WI38 (cell line): ENCODE measurements around the gene CCDC63.
"Not testable (repeated sequence)": the region's sequence is repeated elsewhere in the genome, so short reads cannot be mapped to it uniquely, and the experiment has no call there.

Experiments used
- H3K4me3 ChIP-seq: 2 replicates; pipeline ENCODE4 v1.5.1; 2011; ENCODE audit warnings: low read depth, mild to moderate bottlenecking, control low read depth, low read length
- CTCF ChIP-seq: IDR thresholded peaks from 2 replicates; pipeline ENCODE4 v1.5.1; 2012; ENCODE audit warnings: low read depth, mild to moderate bottlenecking, control low read depth, low read length

Gene CCDC63

GRCh38 chr12:110850762-110851161 lies 4.0 kb downstream of the CCDC63 start:
- H3K4me3 ChIP-seq: no peak overlapping the region
- no peak for TF ChIP-seq CTCF

DNA sequence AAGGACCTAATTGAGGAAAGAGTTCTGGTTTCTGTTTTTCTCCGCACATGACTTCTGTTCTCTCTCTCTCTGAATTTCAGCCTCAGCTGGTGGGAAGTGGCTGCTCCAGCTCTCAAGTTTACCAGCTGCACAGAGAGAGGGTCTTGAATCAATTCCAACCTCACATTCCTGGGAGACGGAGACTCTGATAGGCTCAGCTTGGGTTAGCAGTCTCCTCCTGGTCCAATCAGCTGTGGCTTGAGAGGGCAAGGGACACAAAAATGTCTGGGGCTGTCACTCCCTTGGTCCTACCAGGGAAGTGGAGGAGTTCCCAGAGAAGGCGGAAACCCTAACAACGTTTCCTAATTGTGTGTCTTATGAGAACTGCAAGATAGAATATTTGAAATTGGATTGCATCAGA lies 7.0 kb downstream of the CCDC63 start:
- H3K4me3 ChIP-seq: no peak overlapping the region
- TF ChIP-seq CTCF: no peak

DNA sequence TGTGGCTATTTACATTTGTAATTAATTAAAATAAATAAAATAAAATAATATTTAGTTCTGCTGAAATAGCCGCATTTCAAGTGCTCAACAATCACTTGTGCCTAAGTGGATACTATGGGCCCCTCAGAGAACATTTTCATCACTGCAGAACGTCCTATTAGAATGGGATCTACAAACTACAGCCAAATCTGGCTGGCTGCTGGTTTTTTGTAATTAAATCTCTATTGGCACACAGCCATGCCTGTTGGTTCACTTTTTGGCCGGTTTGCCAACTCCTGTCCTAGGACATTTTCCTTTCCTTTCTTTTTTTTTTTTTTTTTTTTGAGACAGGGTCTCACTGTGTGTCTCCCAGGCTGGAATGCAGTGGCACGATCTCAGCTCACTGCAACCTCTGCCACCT lies 9.8 kb downstream of the CCDC63 start:
- no peak overlapping the region for H3K4me3 ChIP-seq
- no peak for TF ChIP-seq CTCF

DNA sequence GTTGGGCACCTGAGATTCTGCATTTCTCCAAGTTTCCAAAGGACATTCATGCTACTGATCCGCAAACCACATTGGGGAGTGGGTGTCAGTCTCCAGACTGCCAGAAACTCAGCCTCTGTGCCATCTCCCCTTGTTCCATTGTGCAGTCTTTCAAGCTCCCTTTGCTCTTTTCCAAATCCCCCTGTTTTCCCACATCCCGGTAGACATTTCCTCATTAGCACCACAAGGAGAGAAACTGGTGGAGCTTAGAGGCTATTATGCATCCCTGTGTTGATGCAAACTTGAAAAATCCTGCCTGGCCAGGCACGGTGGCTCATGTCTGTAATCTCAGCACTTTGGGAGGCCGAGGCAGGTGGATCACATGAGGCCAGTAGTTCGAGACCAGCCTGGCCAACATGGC lies 10.7 kb downstream of the CCDC63 start:
- TF ChIP-seq CTCF: no peak
- H3K4me3 ChIP-seq: no peak overlapping the region

- not testable (repeated sequence) for H3K4me3 ChIP-seq
These were observed 11.2 kb downstream of the CCDC63 start for GRCh38 chr12:110857954-110858353.

DNA sequence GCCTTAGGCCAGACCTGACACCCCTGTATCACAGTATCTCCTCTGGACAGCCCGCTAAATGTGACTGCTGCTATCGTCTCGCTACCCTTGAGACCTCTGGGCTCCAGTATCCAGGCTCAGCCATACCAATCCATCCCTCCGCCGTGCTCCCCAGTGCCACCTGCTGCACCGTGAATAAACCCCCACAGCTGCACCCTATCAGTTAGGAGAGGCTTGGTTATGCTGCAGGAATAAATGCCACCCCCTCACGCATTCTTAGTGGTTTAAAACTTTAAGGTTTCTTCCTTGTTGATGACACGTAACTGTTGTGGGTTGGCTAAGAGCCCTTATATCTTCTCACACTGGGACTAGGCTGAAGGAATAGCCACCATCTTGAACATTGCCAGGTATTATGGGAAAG lies 12.1 kb downstream of the CCDC63 start:
- no peak overlapping the region for H3K4me3 ChIP-seq
- TF ChIP-seq CTCF: no peak

DNA sequence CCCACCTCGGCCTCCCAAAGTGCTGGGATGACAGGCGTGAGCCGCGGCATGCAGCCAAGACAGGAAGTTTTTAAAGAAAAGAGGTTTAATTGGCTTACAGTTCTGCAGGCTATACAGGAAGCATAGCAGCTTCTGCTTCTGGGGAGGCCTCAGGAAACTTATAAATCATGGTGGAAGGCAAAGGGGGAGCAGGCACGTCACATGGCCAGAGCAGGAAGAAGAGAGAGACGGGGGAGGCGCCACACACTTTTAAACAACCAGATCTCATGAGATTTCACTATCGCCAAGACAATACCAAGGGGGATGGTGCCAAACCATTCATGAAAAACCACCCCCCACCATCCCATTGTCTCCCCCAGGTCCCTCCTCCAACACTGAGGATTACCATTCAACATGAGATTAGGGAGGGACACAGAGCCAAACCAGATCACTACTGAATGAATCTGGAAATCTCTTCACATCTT lies 14.1 kb downstream of the CCDC63 start:
- no peak for TF ChIP-seq CTCF
- H3K4me3 ChIP-seq: no peak overlapping the region

DNA sequence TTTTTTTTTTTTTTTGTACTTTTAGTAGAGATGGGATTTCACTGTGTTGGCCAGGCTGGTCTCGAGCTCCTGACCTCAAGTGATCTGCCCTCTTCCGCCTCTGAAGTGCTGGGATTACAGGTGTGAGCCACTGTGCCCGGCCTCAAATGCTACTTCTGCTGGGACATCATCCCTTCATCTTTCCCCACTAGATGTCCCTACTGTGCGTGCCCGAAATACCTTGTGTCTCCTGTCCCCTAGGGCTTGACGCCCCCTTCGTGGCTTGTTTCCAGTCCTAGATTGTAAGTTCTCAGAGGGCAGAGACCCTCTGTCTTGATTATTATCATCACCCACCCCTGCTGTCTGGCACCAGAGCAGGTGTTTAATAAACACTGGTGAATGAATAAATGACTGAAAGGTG lies 14.9 kb downstream of the CCDC63 start:
- H3K4me3 ChIP-seq: no peak overlapping the region
- TF ChIP-seq CTCF: no peak
